B cell (primary cell): ENCODE data around the gene KRTAP3-3.

Experiments
- EZH2 ChIP-seq: IDR thresholded peaks from 2 replicates; pipeline ENCODE4 v1.6.1; 2012; ENCODE audit warnings: borderline replicate concordance, low read depth, mild to moderate bottlenecking, moderate library complexity, low read length; ENCODE audit not compliant: insufficient read depth, poor library complexity, severe bottlenecking
- TF ChIP-seq, protein P1 (sequence below): fragments of 200-600 bp; IDR thresholded peaks from one replicate; pipeline ENCODE4 v1.8.0; 2022; ENCODE audit warnings: antibody characterized with exemption, mild to moderate bottlenecking

DNA sequence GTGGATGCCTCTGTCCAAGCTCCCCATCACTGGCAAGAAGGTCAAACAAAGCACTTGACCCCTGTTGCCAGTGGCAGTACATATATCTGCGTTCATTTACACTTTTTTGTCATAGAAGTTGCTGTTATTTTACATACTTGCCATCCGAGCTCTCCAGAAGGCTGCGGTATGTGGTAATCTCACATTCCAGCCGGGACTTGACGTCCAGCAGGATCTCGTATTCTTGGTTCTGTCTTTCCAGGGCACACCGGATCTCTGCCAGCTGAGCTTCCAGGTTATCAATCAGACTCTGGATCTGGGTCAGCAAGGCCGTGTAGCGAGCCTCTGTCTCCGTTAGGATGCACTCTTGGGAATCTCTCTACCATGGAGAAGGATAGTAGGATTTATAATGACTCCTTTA is 33.8 kb downstream of the KRTAP3-3 start:
- TF ChIP-seq, protein P1, sequence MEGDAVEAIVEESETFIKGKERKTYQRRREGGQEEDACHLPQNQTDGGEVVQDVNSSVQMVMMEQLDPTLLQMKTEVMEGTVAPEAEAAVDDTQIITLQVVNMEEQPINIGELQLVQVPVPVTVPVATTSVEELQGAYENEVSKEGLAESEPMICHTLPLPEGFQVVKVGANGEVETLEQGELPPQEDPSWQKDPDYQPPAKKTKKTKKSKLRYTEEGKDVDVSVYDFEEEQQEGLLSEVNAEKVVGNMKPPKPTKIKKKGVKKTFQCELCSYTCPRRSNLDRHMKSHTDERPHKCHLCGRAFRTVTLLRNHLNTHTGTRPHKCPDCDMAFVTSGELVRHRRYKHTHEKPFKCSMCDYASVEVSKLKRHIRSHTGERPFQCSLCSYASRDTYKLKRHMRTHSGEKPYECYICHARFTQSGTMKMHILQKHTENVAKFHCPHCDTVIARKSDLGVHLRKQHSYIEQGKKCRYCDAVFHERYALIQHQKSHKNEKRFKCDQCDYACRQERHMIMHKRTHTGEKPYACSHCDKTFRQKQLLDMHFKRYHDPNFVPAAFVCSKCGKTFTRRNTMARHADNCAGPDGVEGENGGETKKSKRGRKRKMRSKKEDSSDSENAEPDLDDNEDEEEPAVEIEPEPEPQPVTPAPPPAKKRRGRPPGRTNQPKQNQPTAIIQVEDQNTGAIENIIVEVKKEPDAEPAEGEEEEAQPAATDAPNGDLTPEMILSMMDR: no peak
- no peak for TF ChIP-seq EZH2
